H9 (cell line): Measurements from ENCODE around the gene SIDT2. TPM values are rescaled to one million over a fixed set of nuclear protein-coding genes. Genes with fewer than 3 reads are reported as not detected.
"Not testable (repeated sequence)": the region's sequence is repeated elsewhere in the genome, so short reads cannot be mapped to it uniquely, and the experiment has no call there.

Experiments used
- DNase-seq: peaks from one replicate; pipeline ENCODE4 v3.0.0-alpha.2; 2017
- H2AFZ ChIP-seq: one replicate; pipeline ENCODE4 v1.6.1; 2013; ENCODE audit warnings: mild to moderate bottlenecking, low read length, control low read depth, moderate library complexity
- H2AK5ac ChIP-seq: 2 replicates; pipeline ENCODE4 v1.6.1; 2013; ENCODE audit warnings: low read length, control low read depth, mixed read lengths; ENCODE audit not compliant: insufficient read length
- H2BK120ac ChIP-seq: one replicate; pipeline ENCODE4 v1.6.1; 2013; ENCODE audit warnings: low read depth, mild to moderate bottlenecking, low read length, control low read depth, inconsistent platforms; ENCODE audit not compliant: poor library complexity, severe bottlenecking
- H2BK12ac ChIP-seq: 2 replicates; pipeline ENCODE4 v1.6.1; 2013; ENCODE audit warnings: low read length, control low read depth, mixed read lengths, low read depth; ENCODE audit not compliant: insufficient read length
- H2BK15ac ChIP-seq: 2 replicates; pipeline ENCODE4 v1.6.1; 2013; ENCODE audit warnings: low read depth, low read length, control low read depth
- H2BK20ac ChIP-seq: one replicate; pipeline ENCODE4 v1.6.1; 2013; ENCODE audit warnings: low read depth, mild to moderate bottlenecking, low read length, control low read depth, inconsistent platforms; ENCODE audit not compliant: poor library complexity, severe bottlenecking
- H2BK5ac ChIP-seq: 2 replicates; pipeline ENCODE4 v1.6.1; 2013; ENCODE audit warnings: low read length, control low read depth, mixed read lengths; ENCODE audit not compliant: insufficient read length
- H3K14ac ChIP-seq: 2 replicates; pipeline ENCODE4 v1.6.1; 2013; ENCODE audit warnings: low read length, control low read depth; ENCODE audit not compliant: insufficient read depth
- H3K18ac ChIP-seq: 2 replicates; pipeline ENCODE4 v1.6.1; 2013; ENCODE audit warnings: low read depth, mild to moderate bottlenecking, mixed read lengths, low read length, control low read depth; ENCODE audit not compliant: insufficient read length
- H3K23ac ChIP-seq: 2 replicates; pipeline ENCODE4 v1.6.1; 2013; ENCODE audit warnings: low read length, control low read depth, mixed read lengths, low read depth; ENCODE audit not compliant: insufficient read length
- H3K23me2 ChIP-seq: 2 replicates; pipeline ENCODE4 v1.6.1; 2013; ENCODE audit warnings: low read depth, mild to moderate bottlenecking, mixed read lengths, low read length, control low read depth; ENCODE audit not compliant: insufficient read length, poor library complexity, severe bottlenecking
- H3K27ac ChIP-seq: 2 replicates; pipeline ENCODE4 v1.5.1; 2013; ENCODE audit warnings: low read length, control low read depth, mixed read lengths, low read depth; ENCODE audit not compliant: insufficient read length
- H3K27me3 ChIP-seq: 2 replicates; pipeline ENCODE4 v1.6.1; 2013; ENCODE audit warnings: low read length, control low read depth, inconsistent platforms; ENCODE audit not compliant: insufficient read depth
- H3K4ac ChIP-seq: 2 replicates; pipeline ENCODE4 v1.6.1; 2013; ENCODE audit warnings: low read depth, mild to moderate bottlenecking, control low read depth, inconsistent platforms, low read length, moderate library complexity
- H3K4me1 ChIP-seq: 2 replicates; pipeline ENCODE4 v1.6.1; 2013; ENCODE audit warnings: low read length, control low read depth, inconsistent platforms; ENCODE audit not compliant: insufficient read depth
- H3K4me2 ChIP-seq: 2 replicates; pipeline ENCODE4 v1.6.1; 2013; ENCODE audit warnings: low read length, control low read depth, mixed read lengths; ENCODE audit not compliant: insufficient read length, insufficient read depth
- H3K56ac ChIP-seq: 2 replicates; pipeline ENCODE4 v1.6.1; 2013; ENCODE audit warnings: low read depth, mild to moderate bottlenecking, mixed read lengths, low read length, control low read depth; ENCODE audit not compliant: insufficient read length
- H3K79me1 ChIP-seq: 2 replicates; pipeline ENCODE4 v1.6.1; 2013; ENCODE audit warnings: low read depth, mild to moderate bottlenecking, moderate library complexity, low read length, control low read depth, inconsistent platforms; ENCODE audit not compliant: insufficient read depth, poor library complexity, severe bottlenecking
- H3K79me2 ChIP-seq: 2 replicates; pipeline ENCODE4 v1.6.1; 2013; ENCODE audit warnings: low read length, control low read depth, inconsistent platforms; ENCODE audit not compliant: insufficient read depth
- H3K9ac ChIP-seq: 2 replicates; pipeline ENCODE4 v1.6.1; 2013; ENCODE audit warnings: low read length, control low read depth, mixed read lengths; ENCODE audit not compliant: insufficient read length; ENCODE audit errors: extremely low read depth
- H3K9me3 ChIP-seq: one replicate; pipeline ENCODE4 v1.6.1; 2013; ENCODE audit warnings: low read depth, low read length, inconsistent platforms; ENCODE audit not compliant: control insufficient read depth
- H3T11ph ChIP-seq: one replicate; pipeline ENCODE4 v1.6.1; 2013; ENCODE audit warnings: mild to moderate bottlenecking, low read length, control low read depth, inconsistent platforms
- H4K20me1 ChIP-seq: one replicate; pipeline ENCODE4 v1.6.1; 2013; ENCODE audit not compliant: control insufficient read depth, insufficient read length, insufficient read depth
- H4K5ac ChIP-seq: 2 replicates; pipeline ENCODE4 v1.6.1; 2013; ENCODE audit warnings: low read depth, mild to moderate bottlenecking, mixed read lengths, low read length, control low read depth; ENCODE audit not compliant: insufficient read length
- H4K8ac ChIP-seq: replicated peaks from 2 replicates; pipeline ENCODE4 v1.6.1; 2013; ENCODE audit warnings: low read length, control low read depth, mixed read lengths, low read depth; ENCODE audit not compliant: insufficient read length
- H4K91ac ChIP-seq: 2 replicates; pipeline ENCODE4 v1.6.1; 2013; ENCODE audit warnings: low read depth, mild to moderate bottlenecking, moderate library complexity, mixed read lengths, low read length, control low read depth; ENCODE audit not compliant: insufficient read length
- H3K27ac Mint-ChIP-seq, 3 experiments: 2 replicates in 2 of 3; 3 replicates in 1 of 3; pipeline ENCODE4 v1.8.0; 2020 to 2021; ENCODE audit warnings: mixed read lengths in 3 of 3, mild to moderate bottlenecking in 1 of 3, moderate library complexity in 1 of 3
- H3K27me3 Mint-ChIP-seq: 2 replicates; pipeline ENCODE4 v1.8.0; 2021; ENCODE audit warnings: low read depth, mild to moderate bottlenecking, moderate library complexity, mixed read lengths
- H3K36me3 Mint-ChIP-seq, 3 experiments: 2 replicates in 2 of 3; 3 replicates in 1 of 3; pipeline ENCODE4 v1.8.0; 2020 to 2021; ENCODE audit warnings: low read depth in 3 of 3, mixed read lengths in 3 of 3; ENCODE audit not compliant: insufficient read depth in 1 of 3
- H3K4me1 Mint-ChIP-seq, 2 experiments: 2 replicates each; pipeline ENCODE4 v1.8.0; 2020; ENCODE audit warnings: mixed read lengths in 2 of 2
- H3K4me3 Mint-ChIP-seq, 2 experiments: 2 replicates in 1 of 2; 3 replicates in 1 of 2; pipeline ENCODE4 v1.8.0; 2020 to 2021; ENCODE audit warnings: mild to moderate bottlenecking in 2 of 2, mixed read lengths in 2 of 2, moderate library complexity in 1 of 2
- H3K9me3 Mint-ChIP-seq, 2 experiments: 2 replicates in 1 of 2; 3 replicates in 1 of 2; pipeline ENCODE4 v1.8.0; 2020; ENCODE audit warnings: mild to moderate bottlenecking in 2 of 2, mixed read lengths in 2 of 2, moderate library complexity in 1 of 2
- CTCF ChIP-seq: fragments of 200-600 bp; sonication (generic); conservative IDR thresholded peaks from 3 replicates; pipeline ENCODE4 v1.8.0; 2021; ENCODE audit warnings: antibody characterized with exemption, mild to moderate bottlenecking
- WGBS: extraction: QIAGEN DNeasy Blood & Tissue Kit; methylation state at CpG from one replicate; pipeline ENCODE4 v1.1.7; 2013; ENCODE audit warnings: missing lambda C conversion rate, low lambda C conversion rate, mixed read lengths; ENCODE audit not compliant: insufficient read length; ENCODE audit errors: extremely low coverage; 5-methylcytosine and 5-hydroxymethylcytosine counted together
- total RNA-seq: library from RNA; stranded (reverse); gene quantifications from 2 replicates; pipeline ENCODE4 v1.2.1, GENCODE V29; 2021

The SIDT2 gene
- total RNA-seq, 1 experiment from 2014 or later: 18.3 TPM

- peaks cover 2 to 6% of the 10 kb centered on the region in 2 experiments; a peak in 2 of 4 replicates for H3K4me1 Mint-ChIP-seq
- no peak overlapping the region for H3K4me2 ChIP-seq
- no peak overlapping the region for H3K56ac ChIP-seq
- H2BK120ac ChIP-seq: no peak overlapping the region
- no peaks in the 10 kb centered on the region for H3K27me3 ChIP-seq
- no peaks in the 10 kb centered on the region for H3K9me3 ChIP-seq
- H3K23me2 ChIP-seq: no peaks in the 10 kb centered on the region
- no peak overlapping the region for H3K4me3 Mint-ChIP-seq
- H2BK15ac ChIP-seq: no peak overlapping the region
- no peak overlapping the region for H3K18ac ChIP-seq
- H3K27me3 Mint-ChIP-seq: no peaks in the 10 kb centered on the region; the same call in none of the 2 replicates
- no peaks in the 10 kb centered on the region for H4K20me1 ChIP-seq
- no peak overlapping the region for H3K23ac ChIP-seq
- H2AFZ ChIP-seq: no peak overlapping the region
- no peak overlapping the region for H3K27ac ChIP-seq
- TF ChIP-seq CTCF: no peak
- no peaks in the 10 kb centered on the region for H3K79me1 ChIP-seq
- no peaks in the 10 kb centered on the region for H3K79me2 ChIP-seq
- no peak overlapping the region for H3K14ac ChIP-seq
- WGBS: no CpG with 5 or more reads among the region's 3 CpGs
- no peak overlapping the region for H3K9ac ChIP-seq
- H3K4ac ChIP-seq: no peak overlapping the region
- no peak overlapping the region for H2AK5ac ChIP-seq
- H4K5ac ChIP-seq: no peak overlapping the region
- no peak overlapping the region for H2BK5ac ChIP-seq
- no peaks in the 10 kb centered on the region for H3K36me3 Mint-ChIP-seq
- no peak for DNase-seq
- no peak overlapping the region for H2BK12ac ChIP-seq
- no peak overlapping the region for H4K8ac ChIP-seq
- H2BK20ac ChIP-seq: no peak overlapping the region
- no peaks in the 10 kb centered on the region for H3K4me1 ChIP-seq
- no peak overlapping the region for H3K27ac Mint-ChIP-seq
- H3K9me3 Mint-ChIP-seq: no peaks in the 10 kb centered on the region; a peak in 1 of 5 replicates
- no peak overlapping the region for H3T11ph ChIP-seq
- H4K91ac ChIP-seq: no peak overlapping the region
These were observed 44.1 kb upstream of the SIDT2 start for GRCh38 chr11:117134431-117134830.

DNA sequence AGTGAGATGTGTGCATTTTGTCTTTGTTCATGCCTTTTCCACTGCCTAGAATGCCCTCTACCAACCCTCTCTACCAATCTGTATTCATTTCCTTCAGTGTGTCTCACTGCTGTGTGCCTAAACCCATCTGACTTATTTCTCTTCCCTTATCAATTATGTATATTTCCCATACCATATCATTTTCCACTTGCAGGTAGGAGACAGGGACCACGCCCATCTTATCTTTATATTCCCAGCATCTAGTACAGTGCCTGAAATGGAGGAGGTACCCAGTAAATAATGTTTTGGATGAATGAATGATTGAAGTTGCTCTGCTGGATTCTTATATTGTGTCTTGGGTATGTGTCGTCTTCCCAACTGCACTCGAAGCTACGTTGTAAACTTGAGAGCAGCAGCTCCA is 43.6 kb upstream of the SIDT2 start:
- H3K18ac ChIP-seq, H3K4me1 ChIP-seq, H3K9me3 Mint-ChIP-seq, H3T11ph ChIP-seq, H2BK15ac ChIP-seq, H2BK12ac ChIP-seq, H3K27me3 Mint-ChIP-seq, H2AFZ ChIP-seq, H3K9ac ChIP-seq, H3K4me3 Mint-ChIP-seq, DNase-seq, H3K27ac Mint-ChIP-seq, H2BK5ac ChIP-seq, H4K8ac ChIP-seq, H3K27me3 ChIP-seq, H2BK20ac ChIP-seq, H3K79me1 ChIP-seq, H3K23ac ChIP-seq, H3K14ac ChIP-seq, H4K5ac ChIP-seq, H3K79me2 ChIP-seq, H2BK120ac ChIP-seq, H3K36me3 Mint-ChIP-seq, H2AK5ac ChIP-seq, H3K4me1 Mint-ChIP-seq, H3K56ac ChIP-seq, H3K4me2 ChIP-seq, H4K20me1 ChIP-seq, H4K91ac ChIP-seq, H3K23me2 ChIP-seq, H3K4ac ChIP-seq, H3K27ac ChIP-seq, H3K9me3 ChIP-seq: not testable (repeated sequence)
- WGBS: no CpG with 5 or more reads among the region's 4 CpGs
